Ovary (tissue), 3 donors: ENCODE data around the gene DPYSL4.

Source experiments
- CTCF ChIP-seq, 3 donors: fragments of 450-650 bp in 2 of 3; fragments of 200-600 bp in 1 of 3; IDR thresholded peaks; one replicate each; pipeline versions ENCODE4 v1.5.1 to v1.8.0; 2016 to 2022; ENCODE audit warnings: antibody characterized with exemption in 3 of 3, mild to moderate bottlenecking in 1 of 3
- EP300 ChIP-seq: sonication (generic); formaldehyde crosslinking; IDR thresholded peaks from one replicate; pipeline ENCODE4 v1.6.1; 2017; ENCODE audit warnings: antibody characterized with exemption
- donor health status: DM: no; HTN: no; CAD: no.

DNA sequence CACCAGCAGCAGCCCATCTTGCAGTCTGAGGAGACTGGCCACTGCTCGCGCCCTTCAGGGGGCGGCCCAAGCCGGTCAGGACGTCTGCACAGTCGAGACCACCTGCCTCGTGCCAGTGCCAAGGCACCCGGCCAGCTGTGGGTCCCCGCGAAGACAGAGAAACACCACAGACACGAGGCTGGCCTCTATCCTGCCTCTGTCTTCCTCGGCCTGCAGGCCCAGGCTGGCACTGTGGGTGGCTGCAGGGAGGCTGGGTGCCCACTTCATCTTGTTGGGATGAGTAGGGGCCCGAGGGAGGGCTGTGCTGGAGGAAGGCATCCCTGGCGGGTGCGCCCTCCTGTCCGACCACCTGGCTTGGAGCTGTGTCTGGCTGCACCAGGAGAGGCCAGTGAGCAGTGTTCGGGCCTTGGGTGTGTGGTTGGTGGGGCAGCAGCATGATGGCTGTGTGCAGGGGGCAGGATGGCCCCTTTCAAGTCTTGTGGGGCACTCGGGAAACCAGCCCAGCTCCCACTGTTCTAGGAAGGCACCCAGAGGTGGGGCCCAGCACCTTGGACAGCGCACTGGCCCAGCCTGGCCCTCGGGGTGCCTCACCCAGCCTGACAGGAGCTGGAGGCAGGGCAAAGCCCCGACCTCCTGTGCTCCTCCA lies 7.3 kb downstream of the DPYSL4 start:
- TF ChIP-seq EP300 (no peak), CTCF (IDR thresholded peaks at IDR 0.05) (no peak)
